Measurements from ENCODE around the gene MAST4. TPM values are rescaled to one million over a fixed set of nuclear protein-coding genes. Genes with fewer than 3 reads are reported as not detected.

Gene MAST4
- total and polyA plus RNA-seq, 5 donors: 18.9 to 71.5 (median 52.4) TPM

- intact Hi-C loops (cut with DNase I): no loop called here
- H3K27ac ChIP-seq (ENCODE audit: low read length): peak overlapping the region; percentile 57
- peak; percentile 69 to 72 for ATAC-seq
- WGBS: 70% methylated on average over 3 of the region's 3 CpGs
- DNase-seq: peak in 1 of 3 donors; percentile 47
- H3K4me3 ChIP-seq (ENCODE audit: low read length): no peak overlapping the region
- H3K9me3 ChIP-seq (ENCODE audit: control insufficient read depth, low read length): no peaks in the 10 kb centered on the region
- peaks cover 8% of the 10 kb centered on the region for H3K4me1 ChIP-seq (ENCODE audit: control insufficient read depth, insufficient read depth, low read length)
- no peaks in the 10 kb centered on the region for H3K27me3 ChIP-seq (ENCODE audit: control insufficient read depth, insufficient read depth)
These were observed 295.2 kb downstream of the MAST4 start for GRCh38 chr5:66891184-66891925.

- ATAC-seq (no peak), DNase-seq (no peak)
- intact Hi-C loops (cut with DNase I): no loop called here
- H3K27me3 ChIP-seq (ENCODE audit: control insufficient read depth, insufficient read depth): no peaks in the 10 kb centered on the region
- WGBS: 80% methylated on average over 3 of the region's 3 CpGs
- no peak overlapping the region for H3K27ac ChIP-seq (ENCODE audit: low read length)
- peaks cover 8% of the 10 kb centered on the region for H3K4me1 ChIP-seq (ENCODE audit: control insufficient read depth, insufficient read depth, low read length)
- no peaks in the 10 kb centered on the region for H3K9me3 ChIP-seq (ENCODE audit: control insufficient read depth, low read length)
- no peak overlapping the region for H3K4me3 ChIP-seq (ENCODE audit: low read length)
These were observed 296.5 kb downstream of the MAST4 start for GRCh38 chr5:66892716-66893115.

- H3K27me3 ChIP-seq (ENCODE audit: control insufficient read depth, insufficient read depth): no peaks in the 10 kb centered on the region
- ATAC-seq: no peak
- DNase-seq: no peak
- 97% methylated on average over 3 of the region's 3 CpGs for WGBS
- intact Hi-C loops (cut with DNase I): no loop called here
- no peak overlapping the region for H3K4me3 ChIP-seq (ENCODE audit: low read length)
- H3K4me1 ChIP-seq (ENCODE audit: control insufficient read depth, insufficient read depth, low read length): peaks cover 8% of the 10 kb centered on the region
- no peaks in the 10 kb centered on the region for H3K9me3 ChIP-seq (ENCODE audit: control insufficient read depth, low read length)
- no peak overlapping the region for H3K27ac ChIP-seq (ENCODE audit: low read length)
These were observed 298.5 kb downstream of the MAST4 start for GRCh38 chr5:66894480-66895240.

GRCh38 chr5:66896171-66896570 lies 300.0 kb downstream of the MAST4 start:
- no peaks in the 10 kb centered on the region for H3K9me3 ChIP-seq (ENCODE audit: control insufficient read depth, low read length)
- WGBS: 73% methylated on average over 4 of the region's 4 CpGs
- no peaks in the 10 kb centered on the region for H3K27me3 ChIP-seq (ENCODE audit: control insufficient read depth, insufficient read depth)
- peaks cover 8% of the 10 kb centered on the region for H3K4me1 ChIP-seq (ENCODE audit: control insufficient read depth, insufficient read depth, low read length)
- H3K27ac ChIP-seq (ENCODE audit: low read length): no peak overlapping the region
- H3K4me3 ChIP-seq (ENCODE audit: low read length): no peak overlapping the region
- DNase-seq (no peak), ATAC-seq (no peak)
- intact Hi-C loops (cut with DNase I): no loop called here

GRCh38 chr5:66897356-66897755 lies 301.2 kb downstream of the MAST4 start:
- no peaks in the 10 kb centered on the region for H3K27me3 ChIP-seq (ENCODE audit: control insufficient read depth, insufficient read depth)
- 92% methylated on average over 9 of the region's 9 CpGs for WGBS
- DNase-seq (no peak), ATAC-seq (no peak)
- intact Hi-C loops (cut with DNase I): no loop called here
- no peak overlapping the region for H3K27ac ChIP-seq (ENCODE audit: low read length)
- H3K9me3 ChIP-seq (ENCODE audit: control insufficient read depth, low read length): no peaks in the 10 kb centered on the region
- H3K4me3 ChIP-seq (ENCODE audit: low read length): no peak overlapping the region
- H3K4me1 ChIP-seq (ENCODE audit: control insufficient read depth, insufficient read depth, low read length): peaks cover 4% of the 10 kb centered on the region

- Histone ChIP-seq H3K9me3 (ENCODE audit: control insufficient read depth, low read length) (no peaks in the 10 kb centered on the region), H3K27ac (ENCODE audit: low read length) (no peak overlapping the region), H3K4me1 (ENCODE audit: control insufficient read depth, insufficient read depth, low read length) (peaks cover 4% of the 10 kb centered on the region), H3K27me3 (ENCODE audit: control insufficient read depth, insufficient read depth) (no peaks in the 10 kb centered on the region), H3K4me3 (ENCODE audit: low read length) (no peak overlapping the region)
- intact Hi-C loops (cut with DNase I): no loop called here
- no peak for DNase-seq
- ATAC-seq: no peak
- 83% methylated on average over 2 of the region's 2 CpGs for WGBS
These were observed 302.2 kb downstream of the MAST4 start for GRCh38 chr5:66898241-66898995.

GRCh38 chr5:66903218-66903617 lies 307.0 kb downstream of the MAST4 start:
- intact Hi-C loops (cut with DNase I): no loop called here
- DNase-seq: no peak
- H3K4me3 ChIP-seq (ENCODE audit: low read length): no peak overlapping the region
- no peaks in the 10 kb centered on the region for H3K27me3 ChIP-seq (ENCODE audit: control insufficient read depth, insufficient read depth)
- H3K4me1 ChIP-seq (ENCODE audit: control insufficient read depth, insufficient read depth, low read length): no peaks in the 10 kb centered on the region
- ATAC-seq: no peak
- no peaks in the 10 kb centered on the region for H3K9me3 ChIP-seq (ENCODE audit: control insufficient read depth, low read length)
- H3K27ac ChIP-seq (ENCODE audit: low read length): no peak overlapping the region
- 96% methylated on average over 1 of the region's 1 CpG for WGBS

- intact Hi-C loops (cut with DNase I): no loop called here
- no peaks in the 10 kb centered on the region for H3K4me1 ChIP-seq (ENCODE audit: control insufficient read depth, insufficient read depth, low read length)
- H3K9me3 ChIP-seq (ENCODE audit: control insufficient read depth, low read length): no peaks in the 10 kb centered on the region
- no peak overlapping the region for H3K27ac ChIP-seq (ENCODE audit: low read length)
- 84% methylated on average over 3 of the region's 3 CpGs for WGBS
- DNase-seq: no peak
- H3K27me3 ChIP-seq (ENCODE audit: control insufficient read depth, insufficient read depth): no peaks in the 10 kb centered on the region
- H3K4me3 ChIP-seq (ENCODE audit: low read length): no peak overlapping the region
- no peak for ATAC-seq
These were observed 307.5 kb downstream of the MAST4 start for GRCh38 chr5:66903709-66904108.

- ATAC-seq (no peak), DNase-seq (no peak)
- Histone ChIP-seq H3K27me3 (ENCODE audit: control insufficient read depth, insufficient read depth) (no peaks in the 10 kb centered on the region), H3K27ac (ENCODE audit: low read length) (no peak overlapping the region), H3K9me3 (ENCODE audit: control insufficient read depth, low read length) (no peaks in the 10 kb centered on the region), H3K4me1 (ENCODE audit: control insufficient read depth, insufficient read depth, low read length) (no peaks in the 10 kb centered on the region), H3K4me3 (ENCODE audit: low read length) (no peak overlapping the region)
- intact Hi-C loops (cut with DNase I): no loop called here
- WGBS: 41% methylated on average over 3 of the region's 3 CpGs
These were observed 308.0 kb downstream of the MAST4 start for GRCh38 chr5:66904189-66904588.

GRCh38 chr5:66906021-66906420 lies 309.8 kb downstream of the MAST4 start:
- intact Hi-C loops (cut with DNase I): no loop called here
- DNase-seq (no peak), ATAC-seq (no peak)
- Histone ChIP-seq H3K27me3 (ENCODE audit: control insufficient read depth, insufficient read depth) (no peaks in the 10 kb centered on the region), H3K4me1 (ENCODE audit: control insufficient read depth, insufficient read depth, low read length) (no peaks in the 10 kb centered on the region), H3K4me3 (ENCODE audit: low read length) (no peak overlapping the region), H3K27ac (ENCODE audit: low read length) (no peak overlapping the region), H3K9me3 (ENCODE audit: control insufficient read depth, low read length) (no peaks in the 10 kb centered on the region)
- 81% methylated on average over 3 of the region's 3 CpGs for WGBS

GRCh38 chr5:66908230-66908629 lies 312.0 kb downstream of the MAST4 start:
- H3K9me3 ChIP-seq (ENCODE audit: control insufficient read depth, low read length): no peaks in the 10 kb centered on the region
- H3K27me3 ChIP-seq (ENCODE audit: control insufficient read depth, insufficient read depth): no peaks in the 10 kb centered on the region
- no peak for DNase-seq
- no peak overlapping the region for H3K27ac ChIP-seq (ENCODE audit: low read length)
- no peaks in the 10 kb centered on the region for H3K4me1 ChIP-seq (ENCODE audit: control insufficient read depth, insufficient read depth, low read length)
- ATAC-seq: no peak
- WGBS: 95% methylated on average over 1 of the region's 1 CpG
- no peak overlapping the region for H3K4me3 ChIP-seq (ENCODE audit: low read length)
- intact Hi-C loops (cut with DNase I): no loop called here

Measured in right cardiac atrium (tissue), 5 donors.